GM18520 (cell line): ENCODE measurements around the gene STIM1.
"Not testable (repeated sequence)": the region's sequence is repeated elsewhere in the genome, so short reads cannot be mapped to it uniquely, and the experiment has no call there.

Experiments used
- ATAC-seq: cut with Tn5 transposase; IDR thresholded peaks from one replicate; pipeline ENCODE4 v1.9.1; 2021; ENCODE audit not compliant: unreplicated experiment

The STIM1 gene

GRCh38 chr11:3853899-3854659 lies 1.4 kb upstream of the STIM1 start:
- no peak for ATAC-seq

DNA sequence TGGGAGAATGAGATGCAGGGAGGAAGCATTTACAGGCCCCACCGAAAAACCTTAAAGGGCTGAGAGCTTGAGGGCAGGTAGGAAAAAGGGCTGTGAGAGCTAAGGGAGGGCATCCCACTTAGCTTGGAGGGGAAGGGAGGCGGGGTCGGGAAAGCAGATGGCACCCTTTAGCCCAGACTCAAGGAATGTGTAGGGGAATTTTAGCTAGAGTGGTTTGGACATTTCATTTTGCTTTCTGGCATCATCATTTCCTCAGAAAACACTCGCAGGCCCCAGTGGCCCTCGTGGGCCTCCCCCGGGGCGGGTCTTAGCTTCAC lies 846 bp upstream of the STIM1 start:
- no peak for ATAC-seq

- no peak for ATAC-seq
Measured at GRCh38 chr11:3855808-3856491, 486 bp downstream of the STIM1 start.

- ATAC-seq = no peak
Measured at GRCh38 chr11:3856856-3857553, 1.5 kb downstream of the STIM1 start.

GRCh38 chr11:3857628-3858027 lies 2.2 kb downstream of the STIM1 start:
- ATAC-seq = no peak

- no peak for ATAC-seq
Measured at GRCh38 chr11:3859373-3859881, 4.0 kb downstream of the STIM1 start.

- no peak for ATAC-seq
Measured at GRCh38 chr11:3860375-3860774, 4.9 kb downstream of the STIM1 start.

- not testable (repeated sequence) for ATAC-seq
Measured at GRCh38 chr11:3860898-3861393, 5.5 kb downstream of the STIM1 start.

DNA sequence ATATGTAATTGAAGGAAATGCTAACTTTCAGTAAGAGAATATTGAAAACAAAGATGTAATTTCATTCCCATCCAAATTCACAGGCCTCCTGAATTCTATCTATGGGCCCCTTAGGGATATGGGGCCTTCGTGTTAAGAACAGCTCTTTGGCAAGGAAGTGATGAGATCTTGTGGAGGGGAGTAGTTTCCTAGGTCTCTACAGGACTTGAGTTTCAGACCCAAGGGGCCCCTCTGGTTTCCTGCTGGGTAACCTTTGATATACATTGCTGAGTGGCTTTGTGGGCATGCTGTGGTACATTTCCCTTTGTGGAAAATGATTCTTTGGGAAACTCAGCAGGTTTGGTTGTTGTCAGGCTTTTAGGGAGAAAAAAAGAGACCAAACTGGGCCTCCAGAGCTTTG lies 6.2 kb downstream of the STIM1 start:
- ATAC-seq = no peak

DNA sequence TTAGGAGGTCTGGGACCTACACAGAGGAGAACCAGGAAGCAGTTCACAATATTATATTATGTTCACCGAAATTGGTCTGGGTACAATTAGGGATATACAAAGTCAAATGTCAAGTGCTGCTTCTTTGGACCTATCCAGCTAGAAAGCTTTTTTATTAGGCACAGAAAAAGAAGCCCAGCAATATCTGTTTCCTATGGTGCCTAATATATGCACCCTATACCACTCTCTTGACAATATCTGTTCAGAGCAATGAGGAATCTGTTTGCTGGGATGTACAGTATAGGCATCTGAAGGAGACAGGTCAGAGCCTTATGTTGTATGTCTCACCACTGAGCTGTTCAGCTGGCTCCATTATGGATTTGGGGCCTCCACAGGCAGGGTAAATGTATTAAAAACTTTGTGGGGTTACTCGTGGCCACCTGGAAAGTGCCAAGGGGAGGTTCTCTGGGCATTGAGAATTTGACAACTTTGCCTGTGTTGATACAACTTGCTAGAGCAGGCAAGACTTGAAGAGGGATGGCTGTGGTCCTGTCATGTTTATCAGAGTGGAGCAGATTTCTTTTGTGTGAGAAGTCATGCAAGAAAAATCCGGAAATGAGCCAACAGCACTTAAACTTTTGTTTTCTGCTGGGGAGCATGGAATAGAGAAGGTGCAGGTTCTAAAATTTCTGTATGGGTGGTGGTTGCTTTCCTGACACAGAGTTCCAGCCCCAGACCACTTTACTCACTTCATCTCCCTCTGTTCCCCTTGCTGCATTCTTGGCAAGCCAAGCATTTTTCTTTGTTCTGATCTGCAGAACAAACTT lies 10.1 kb downstream of the STIM1 start:
- ATAC-seq = no peak

GRCh38 chr11:3866206-3866605 lies 10.7 kb downstream of the STIM1 start:
- no peak for ATAC-seq

GRCh38 chr11:3866836-3867208 lies 11.4 kb downstream of the STIM1 start:
- no peak for ATAC-seq

- ATAC-seq = peak; percentile 26
Measured at GRCh38 chr11:3867209-3868091, 12.0 kb downstream of the STIM1 start.

DNA sequence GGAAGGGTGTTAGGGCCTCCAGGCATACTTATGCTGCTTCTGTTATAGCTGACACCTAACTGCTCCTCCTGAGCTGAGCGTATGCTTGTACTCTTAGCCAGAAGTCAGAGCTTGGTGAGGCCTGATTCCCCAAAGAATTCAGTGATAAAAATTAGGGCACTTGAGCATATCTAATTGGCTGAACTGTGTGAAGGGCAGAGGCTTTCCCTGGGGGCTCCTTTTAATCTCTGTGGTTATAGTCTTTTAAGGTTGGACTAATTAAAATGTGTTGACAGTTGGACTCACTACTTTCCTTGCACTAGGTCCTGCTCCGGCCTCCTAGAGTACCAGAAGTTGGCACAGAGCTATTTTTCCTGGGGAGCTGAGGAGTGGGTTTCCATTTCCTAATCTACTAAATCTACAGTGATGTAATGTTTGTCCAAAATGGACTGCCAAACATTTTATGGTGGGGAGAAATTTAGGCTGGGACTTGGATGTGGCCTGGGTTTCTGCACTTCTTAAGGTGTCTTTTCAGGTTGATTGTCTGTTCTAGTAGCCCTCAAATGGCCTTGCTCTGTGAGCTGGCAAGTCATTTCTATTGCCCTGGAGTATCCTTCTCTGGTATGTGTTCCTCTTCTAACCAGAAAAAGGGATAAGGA lies 18.4 kb downstream of the STIM1 start:
- ATAC-seq = no peak

GRCh38 chr11:3876613-3877012 lies 21.1 kb downstream of the STIM1 start:
- no peak for ATAC-seq

DNA sequence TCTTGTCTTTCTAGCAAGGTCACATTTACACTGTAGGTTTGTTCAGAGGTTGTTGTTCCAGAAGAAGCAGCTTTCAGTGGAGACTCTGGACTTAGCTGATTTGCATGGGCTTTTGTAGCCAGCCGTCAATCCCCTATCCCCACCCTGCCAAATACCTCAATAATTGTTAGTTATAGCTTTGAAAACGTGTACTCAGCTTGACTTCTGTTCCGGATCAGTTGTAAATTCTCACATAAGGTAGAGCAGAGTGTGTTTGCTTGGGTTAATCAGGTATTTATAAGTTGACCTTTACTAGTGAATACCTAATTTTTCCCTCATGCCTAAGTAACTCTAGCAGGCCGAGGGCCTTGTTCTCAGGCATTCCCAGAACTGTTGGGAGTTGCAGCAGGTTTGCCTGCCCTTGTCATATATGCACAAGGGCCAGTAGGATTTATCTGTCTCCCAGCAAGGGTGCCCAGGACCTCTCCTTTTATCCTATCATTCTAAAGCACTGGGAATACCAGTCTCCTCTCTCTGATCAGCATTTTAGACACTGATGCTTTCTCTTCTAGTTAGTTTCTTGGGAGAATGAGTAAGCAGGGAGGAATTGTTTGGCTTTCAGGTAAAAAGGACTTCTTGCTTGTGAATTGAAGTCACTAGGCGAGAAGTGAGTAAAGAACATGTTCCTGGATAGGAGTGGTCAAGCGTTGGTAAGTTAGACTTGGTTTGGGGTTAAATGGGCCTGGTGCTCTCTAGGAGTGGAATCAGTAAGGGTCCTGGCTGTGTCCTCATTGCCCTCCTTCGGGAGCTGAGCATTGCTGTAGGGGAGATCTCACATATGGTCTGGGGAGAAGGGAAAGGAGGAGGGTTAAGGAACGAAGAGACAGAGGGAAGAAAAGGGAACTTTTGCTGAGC lies 22.1 kb downstream of the STIM1 start:
- ATAC-seq = no peak

GRCh38 chr11:3878258-3878584 lies 22.8 kb downstream of the STIM1 start:
- ATAC-seq = no peak

DNA sequence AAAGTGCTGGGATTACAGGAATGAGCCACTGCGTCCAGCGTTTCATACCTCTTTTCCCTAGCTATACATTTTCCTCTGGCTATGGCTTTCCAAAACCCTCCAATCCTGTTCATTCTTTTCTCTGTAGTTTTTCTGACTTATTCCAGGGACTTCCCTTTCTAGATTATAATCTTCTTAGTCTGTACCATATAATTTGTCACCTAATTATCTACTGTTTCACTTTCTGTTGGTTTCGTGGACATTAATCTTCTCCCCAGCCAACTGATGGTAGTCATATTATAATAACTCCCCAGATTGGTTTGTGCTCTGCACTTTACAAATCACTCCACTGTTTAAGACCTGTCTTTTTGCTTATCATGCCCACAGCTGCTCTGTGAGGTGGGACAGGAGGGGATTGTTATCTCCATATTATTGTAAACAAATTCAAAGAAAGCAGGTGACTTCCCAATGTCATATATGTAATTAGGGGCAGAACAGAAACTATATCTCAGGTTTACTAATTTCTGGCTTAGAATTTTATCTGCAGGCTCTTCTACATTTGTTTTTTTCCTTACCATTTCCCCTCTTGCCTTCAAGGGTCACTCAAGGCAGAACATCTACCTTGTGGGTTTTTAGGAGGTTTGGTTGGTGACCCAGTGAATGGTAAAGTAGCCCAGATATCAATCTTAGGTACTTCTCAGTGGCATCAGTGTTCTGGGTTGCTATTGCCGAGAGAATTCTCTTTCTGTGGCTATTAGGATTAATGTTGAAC lies 23.9 kb downstream of the STIM1 start:
- peak; percentile 42 for ATAC-seq
